Stimulated activated naive CD8-positive, alpha-beta T cell treated with anti-CD3 and anti-CD28 coated beads, Interleukin-15, Interleukin-2, amounts not matched to agents 100 ng/mL and 50 ng/mL, for 24 hours (primary cell): ENCODE data around the gene CCDC51.
"Not testable (repeated sequence)": the region's sequence is repeated elsewhere in the genome, so short reads cannot be mapped to it uniquely, and the experiment has no call there.

Experiments
- H3K27ac Mint-ChIP-seq: one replicate; pipeline ENCODE4 v1.8.0; 2021; ENCODE audit warnings: mild to moderate bottlenecking, mixed read lengths
- H3K27me3 Mint-ChIP-seq: one replicate; pipeline ENCODE4 v1.8.0; 2021; ENCODE audit warnings: mixed read lengths
- H3K36me3 Mint-ChIP-seq: one replicate; pipeline ENCODE4 v1.8.0; 2021; ENCODE audit warnings: low read depth, mixed read lengths
- H3K4me1 Mint-ChIP-seq: one replicate; pipeline ENCODE4 v1.8.0; 2021; ENCODE audit warnings: low read depth, mixed read lengths
- H3K4me3 Mint-ChIP-seq: one replicate; pipeline ENCODE4 v1.8.0; 2021; ENCODE audit warnings: mild to moderate bottlenecking, mixed read lengths
- H3K9me3 Mint-ChIP-seq: one replicate; pipeline ENCODE4 v1.8.0; 2021; ENCODE audit warnings: mixed read lengths

CCDC51 gene

DNA sequence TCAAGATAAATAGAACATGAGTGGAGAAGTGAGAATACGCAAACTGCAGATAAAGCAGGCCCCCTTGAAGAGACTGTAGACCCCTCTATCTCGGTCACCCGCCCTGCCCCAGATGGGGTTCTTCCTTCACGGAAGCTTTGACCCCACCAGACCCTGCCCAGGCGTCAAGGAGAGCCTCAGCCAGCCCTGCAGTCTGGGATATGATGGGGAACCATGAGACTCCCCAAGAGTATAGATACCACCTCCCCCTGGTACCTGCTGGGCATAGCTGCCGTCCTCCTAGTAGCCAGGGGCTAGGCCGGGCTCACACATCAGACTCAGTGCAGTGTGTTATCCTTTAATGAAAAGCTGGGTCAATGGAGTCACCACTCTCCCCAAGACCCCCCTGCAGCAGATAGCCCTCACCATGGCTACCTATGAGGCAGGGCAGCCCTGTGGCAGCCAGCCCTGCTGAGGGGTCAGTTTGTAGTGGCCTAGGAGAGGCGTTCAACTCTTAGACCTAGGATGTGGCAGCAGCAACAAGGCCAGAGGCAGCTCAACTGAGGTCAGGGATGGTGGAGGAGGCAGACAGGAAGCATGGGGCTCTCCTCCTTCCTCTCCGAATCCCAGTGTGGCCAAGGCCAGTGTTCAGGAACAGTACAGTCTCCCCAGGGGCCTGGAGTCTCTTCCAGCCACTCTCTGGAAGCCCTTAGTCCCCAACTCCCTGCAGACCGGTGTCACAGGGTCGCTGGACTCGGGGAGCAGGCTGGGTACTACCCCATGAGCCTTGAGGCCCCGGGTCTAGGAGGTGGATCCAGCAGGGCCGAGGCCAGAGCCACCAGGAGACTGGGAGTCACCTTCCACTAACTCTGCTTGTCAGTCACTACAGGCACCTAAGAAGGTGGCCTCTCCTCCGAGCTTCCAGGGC, 36.1 kb downstream of the CCDC51 start:
- H3K4me3 Mint-ChIP-seq = no peak overlapping the region
- H3K36me3 Mint-ChIP-seq = no peaks in the 10 kb centered on the region
- no peaks in the 10 kb centered on the region for H3K4me1 Mint-ChIP-seq
- H3K9me3 Mint-ChIP-seq = no peaks in the 10 kb centered on the region
- no peak overlapping the region for H3K27ac Mint-ChIP-seq
- H3K27me3 Mint-ChIP-seq = no peaks in the 10 kb centered on the region

DNA sequence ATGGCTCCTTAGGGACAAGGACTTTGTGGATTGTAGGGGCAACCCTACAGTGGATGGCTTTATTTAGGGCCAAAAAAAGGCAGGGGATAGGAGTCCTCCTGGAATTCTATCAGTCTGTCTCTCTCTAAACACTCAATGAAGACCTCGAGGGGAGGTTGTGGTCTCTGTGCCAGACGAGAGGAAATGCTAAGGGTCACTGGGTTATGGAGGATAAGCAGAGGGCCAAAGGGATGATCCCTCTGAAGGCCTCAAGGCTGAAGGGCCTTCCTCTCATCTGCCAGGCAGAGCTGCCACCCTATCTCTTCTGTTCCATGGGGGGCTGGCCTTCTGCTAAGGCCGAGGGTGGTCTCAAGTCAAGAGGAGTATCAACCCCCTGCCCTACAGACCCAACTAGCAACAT, 37.0 kb downstream of the CCDC51 start:
- H3K36me3 Mint-ChIP-seq = no peaks in the 10 kb centered on the region
- H3K4me3 Mint-ChIP-seq = no peak overlapping the region
- no peaks in the 10 kb centered on the region for H3K9me3 Mint-ChIP-seq

DNA sequence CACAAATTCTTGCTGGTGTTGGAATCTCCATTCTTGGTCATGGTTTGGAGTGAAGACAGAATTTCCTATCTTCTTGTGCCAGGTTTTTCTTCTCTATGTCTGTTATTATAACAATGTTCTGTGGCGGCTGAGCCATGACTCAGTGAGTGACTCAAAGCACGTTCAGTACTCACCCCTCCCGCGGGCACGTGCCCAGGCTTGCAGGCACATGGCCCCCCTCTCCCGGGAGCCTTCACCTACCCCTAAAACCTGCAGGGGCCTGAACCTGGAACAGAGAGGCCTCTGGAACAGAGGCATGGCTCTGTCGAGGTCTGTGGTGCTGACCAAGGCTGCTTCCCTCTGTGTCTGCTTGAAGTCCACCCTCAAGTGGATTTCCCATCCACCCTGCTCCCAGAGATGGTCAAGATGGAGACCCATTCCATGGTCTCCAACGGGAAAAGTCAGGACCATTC, 37.6 kb downstream of the CCDC51 start:
- Mint-ChIP-seq H3K4me3 (no peak overlapping the region), H3K4me1 (no peaks in the 10 kb centered on the region), H3K27me3 (no peaks in the 10 kb centered on the region), H3K27ac (no peak overlapping the region), H3K36me3 (no peaks in the 10 kb centered on the region), H3K9me3 (no peaks in the 10 kb centered on the region)

More for the DNA sequence above, 37.0 kb downstream of the CCDC51 start:
- Mint-ChIP-seq H3K4me1 (no peaks in the 10 kb centered on the region), H3K27me3 (no peaks in the 10 kb centered on the region), H3K27ac (no peak overlapping the region)

DNA sequence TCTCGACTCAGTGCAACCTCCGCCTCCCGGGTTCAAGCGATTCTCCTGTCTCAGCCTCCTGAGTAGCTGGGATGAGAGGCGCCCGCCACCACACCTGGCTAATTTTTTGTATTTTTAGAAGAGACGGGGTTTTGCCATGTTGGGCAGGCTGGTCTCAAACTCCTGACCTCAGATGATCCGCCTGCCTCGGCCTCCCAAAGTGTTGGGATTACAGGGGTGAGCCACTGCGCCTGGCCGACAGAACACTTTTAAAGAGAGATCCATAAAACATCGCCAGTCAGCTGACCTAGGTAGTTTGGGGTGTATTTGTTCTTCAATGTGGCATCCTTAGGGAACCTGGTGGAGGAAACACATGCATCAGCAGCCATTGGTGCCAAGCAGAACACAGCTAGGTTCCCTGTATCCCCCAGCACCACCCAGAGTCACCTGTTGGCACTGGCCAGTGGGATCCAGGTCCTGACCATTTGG, 38.5 kb downstream of the CCDC51 start:
- H3K27ac Mint-ChIP-seq, H3K36me3 Mint-ChIP-seq, H3K4me1 Mint-ChIP-seq, H3K4me3 Mint-ChIP-seq, H3K27me3 Mint-ChIP-seq, H3K9me3 Mint-ChIP-seq: not testable (repeated sequence)

DNA sequence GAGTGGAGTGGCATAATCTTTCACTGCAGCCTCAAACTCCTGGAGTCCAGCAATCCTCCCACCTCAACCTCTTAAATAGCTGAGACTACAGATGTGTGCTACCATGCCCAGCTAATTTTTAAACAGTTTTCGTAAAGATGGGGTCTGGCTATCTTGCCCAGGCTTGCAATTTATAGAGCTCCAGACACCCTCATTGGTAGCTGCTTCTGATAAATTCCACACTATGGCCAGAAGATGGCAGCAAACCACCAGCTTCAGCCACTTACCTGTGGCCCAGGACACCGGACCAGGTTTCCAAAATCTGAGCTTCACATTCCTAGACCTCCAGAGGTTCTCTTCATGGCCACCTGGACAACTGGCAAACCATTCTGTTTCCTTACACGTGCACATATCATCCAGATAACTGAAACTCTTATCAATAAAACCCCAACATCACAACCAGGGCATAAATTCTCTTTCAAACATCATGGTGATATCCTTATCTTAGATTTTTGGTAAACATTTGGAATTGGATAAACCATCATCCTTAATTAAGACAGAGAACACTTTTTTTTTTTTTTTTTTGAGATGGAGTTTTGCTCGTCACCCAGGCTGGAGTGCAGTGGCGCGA, 39.0 kb downstream of the CCDC51 start:
- Mint-ChIP-seq H3K36me3 (no peaks in the 10 kb centered on the region), H3K27me3 (peaks cover under 1% of the 10 kb centered on the region), H3K4me1 (no peaks in the 10 kb centered on the region), H3K27ac (no peak overlapping the region), H3K4me3 (no peak overlapping the region), H3K9me3 (no peaks in the 10 kb centered on the region)

DNA sequence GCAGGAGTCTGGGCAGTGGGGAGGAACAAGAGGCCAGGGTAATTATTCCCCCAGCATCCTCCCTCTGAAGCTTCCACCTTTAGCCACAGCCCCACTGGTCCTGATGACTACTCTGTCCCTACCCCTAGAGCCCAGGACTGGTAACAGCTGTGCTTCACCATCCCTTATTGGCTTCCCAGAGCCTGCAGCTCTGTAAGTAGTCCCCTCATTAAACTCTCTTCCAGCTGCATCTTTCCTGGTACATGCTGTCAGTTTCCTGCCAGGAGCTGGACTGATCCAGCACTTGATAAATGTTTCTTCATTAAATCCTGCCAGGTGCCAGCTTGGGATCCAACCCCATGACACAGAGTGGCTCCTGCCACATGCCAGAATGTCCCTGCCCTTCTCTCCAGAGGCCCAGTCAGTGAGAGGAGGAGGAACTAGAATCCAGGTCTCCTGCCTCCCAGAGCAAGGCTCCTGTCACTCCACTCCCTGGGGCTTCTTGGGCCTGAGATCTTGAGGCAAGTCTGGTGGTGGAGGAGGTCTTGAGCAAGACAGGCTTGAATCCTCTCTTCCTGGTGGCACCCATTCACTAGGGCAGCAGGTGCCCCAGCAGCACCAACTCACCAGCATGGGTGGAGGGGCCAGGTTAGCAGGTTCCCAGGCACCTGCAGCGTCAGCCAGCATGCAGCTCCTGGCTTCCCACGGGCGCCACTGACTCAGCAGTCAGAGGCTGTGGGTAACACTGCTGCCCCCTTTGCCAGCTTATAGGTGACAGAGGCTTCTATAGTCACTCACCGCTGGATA, 40.3 kb downstream of the CCDC51 start:
- Mint-ChIP-seq H3K4me3 (no peak overlapping the region), H3K9me3 (no peaks in the 10 kb centered on the region), H3K27ac (no peak overlapping the region), H3K36me3 (no peaks in the 10 kb centered on the region), H3K27me3 (peaks cover 3% of the 10 kb centered on the region), H3K4me1 (no peaks in the 10 kb centered on the region)

DNA sequence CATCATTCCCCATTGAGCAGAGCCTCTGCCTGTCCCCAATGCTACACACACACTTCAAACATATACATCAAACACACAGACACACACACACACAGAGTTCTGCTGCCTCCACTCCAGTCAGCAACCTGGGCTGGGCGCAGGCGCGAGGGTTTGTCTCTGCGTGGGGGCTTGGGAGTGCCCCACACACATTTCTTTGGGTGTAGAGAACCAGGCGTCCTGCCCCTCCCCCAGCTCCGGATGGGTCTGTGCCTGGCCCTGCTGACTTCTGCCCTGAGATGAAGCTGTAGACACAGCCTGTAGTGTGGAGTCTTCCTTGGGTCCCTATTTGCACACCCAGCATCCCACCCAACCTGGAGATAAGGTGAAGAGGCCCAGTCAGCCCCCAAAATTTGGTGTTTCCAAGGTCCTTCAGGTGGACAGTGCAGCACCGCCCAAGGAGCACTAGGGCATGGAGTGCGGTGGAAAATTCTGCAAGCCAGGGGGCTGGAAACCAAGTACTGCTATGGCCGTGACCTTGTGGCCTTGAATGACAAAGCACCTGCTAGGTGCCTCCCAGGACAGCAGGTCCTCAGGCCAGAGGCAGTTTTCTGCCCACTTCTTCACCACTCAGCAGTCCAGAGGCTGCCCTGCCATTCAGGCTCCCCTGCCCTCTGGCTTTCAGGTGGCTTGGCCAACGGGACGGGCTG, 41.1 kb downstream of the CCDC51 start:
- H3K36me3 Mint-ChIP-seq = no peaks in the 10 kb centered on the region
- peaks cover 3% of the 10 kb centered on the region for H3K27me3 Mint-ChIP-seq
- H3K27ac Mint-ChIP-seq = no peak overlapping the region
- no peaks in the 10 kb centered on the region for H3K4me1 Mint-ChIP-seq
- no peak overlapping the region for H3K4me3 Mint-ChIP-seq
- no peaks in the 10 kb centered on the region for H3K9me3 Mint-ChIP-seq

DNA sequence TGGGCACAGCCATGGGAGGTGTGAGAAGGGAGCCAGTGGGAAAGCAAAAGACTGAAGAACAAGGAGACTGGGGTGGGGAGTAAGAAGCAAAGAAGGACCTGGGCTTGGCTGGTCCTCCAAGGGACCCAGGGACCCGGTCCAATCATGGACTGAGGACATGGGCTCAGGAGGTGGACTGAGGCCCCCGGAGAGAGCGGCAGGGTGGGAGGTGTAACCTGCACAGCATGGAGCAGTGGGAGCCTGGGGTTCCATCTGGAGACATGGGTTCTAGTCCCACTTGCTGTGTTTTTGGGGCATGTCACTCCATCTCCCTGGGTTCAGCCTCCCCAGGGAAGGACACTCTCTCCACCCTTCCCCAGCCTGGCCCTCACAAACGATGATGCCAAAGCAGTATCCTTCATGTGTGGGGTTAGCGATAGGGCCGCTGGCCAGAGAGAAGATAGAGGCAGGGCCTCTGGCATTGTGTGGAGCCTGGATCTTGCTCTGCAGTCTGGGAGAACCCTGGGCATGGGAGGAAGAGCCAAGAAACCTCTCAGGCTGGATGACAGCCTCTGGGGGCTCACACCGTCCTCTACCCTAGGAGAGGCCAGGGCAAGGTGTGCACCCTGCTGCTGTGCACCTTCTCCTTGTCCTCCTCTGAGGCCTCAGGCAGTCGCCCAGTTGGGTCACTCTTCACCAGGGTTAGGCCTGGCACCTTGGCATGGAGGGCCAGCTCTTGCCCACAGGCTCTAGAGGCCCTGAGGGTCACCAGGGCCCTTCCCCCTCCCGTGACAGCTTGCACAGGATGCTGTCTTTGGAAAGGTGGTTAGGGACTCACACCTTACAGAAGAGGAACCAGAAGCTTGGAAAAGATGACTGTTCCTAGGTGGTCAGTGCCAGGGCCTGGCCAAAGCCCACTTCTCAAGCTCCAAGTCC, 41.9 kb downstream of the CCDC51 start:
- no peaks in the 10 kb centered on the region for H3K36me3 Mint-ChIP-seq
- H3K4me3 Mint-ChIP-seq = no peak overlapping the region
- H3K4me1 Mint-ChIP-seq = no peaks in the 10 kb centered on the region
- H3K27ac Mint-ChIP-seq = no peak overlapping the region
- H3K9me3 Mint-ChIP-seq = no peaks in the 10 kb centered on the region
- H3K27me3 Mint-ChIP-seq = peaks cover 3% of the 10 kb centered on the region

DNA sequence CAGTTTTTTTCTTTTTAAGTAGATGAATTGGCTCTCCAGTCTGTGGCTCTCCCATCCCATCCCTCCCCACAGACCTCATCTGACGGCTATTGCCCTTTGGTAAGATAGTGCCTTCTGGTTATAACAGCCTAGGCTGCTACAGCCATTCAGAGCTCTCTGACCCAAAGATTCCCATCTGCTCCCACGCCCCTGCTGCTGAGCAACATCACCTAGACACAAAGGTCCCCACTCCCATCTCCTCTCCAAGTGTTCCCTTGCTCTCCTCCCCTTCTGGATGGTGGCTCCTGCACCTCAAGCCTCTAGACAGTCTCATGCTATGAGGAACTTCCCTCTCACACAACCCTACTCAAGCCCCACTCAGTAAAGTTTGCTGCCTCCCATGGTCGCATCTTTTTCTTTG, 44.2 kb downstream of the CCDC51 start:
- no peaks in the 10 kb centered on the region for H3K9me3 Mint-ChIP-seq
- H3K36me3 Mint-ChIP-seq = no peaks in the 10 kb centered on the region
- no peaks in the 10 kb centered on the region for H3K4me1 Mint-ChIP-seq
- H3K4me3 Mint-ChIP-seq = no peak overlapping the region
- peaks cover 14% of the 10 kb centered on the region for H3K27me3 Mint-ChIP-seq
- no peak overlapping the region for H3K27ac Mint-ChIP-seq

DNA sequence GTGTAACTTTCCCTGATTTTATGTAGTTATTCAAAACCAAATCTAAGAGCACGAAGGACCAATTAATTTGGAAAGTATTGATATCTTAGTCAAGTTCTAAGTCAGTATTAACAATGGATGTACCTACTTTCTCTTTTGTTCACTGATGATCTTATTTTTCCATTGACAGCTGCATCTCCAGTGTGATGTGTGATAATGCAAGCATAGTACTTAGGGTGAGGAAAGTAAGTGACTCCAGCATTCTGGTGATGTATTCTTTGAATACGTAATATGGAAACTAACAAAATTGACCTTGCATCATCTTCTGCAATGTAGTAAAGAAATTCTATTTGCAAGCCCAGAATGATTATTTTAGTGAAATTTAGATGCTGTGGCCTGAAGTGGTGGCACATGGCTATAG, 45.5 kb downstream of the CCDC51 start:
- peak overlapping the region; percentile 77 for H3K27ac Mint-ChIP-seq
- H3K4me3 Mint-ChIP-seq = no peak overlapping the region
- H3K36me3 Mint-ChIP-seq = no peaks in the 10 kb centered on the region
- no peaks in the 10 kb centered on the region for H3K9me3 Mint-ChIP-seq
- H3K4me1 Mint-ChIP-seq = no peaks in the 10 kb centered on the region
- H3K27me3 Mint-ChIP-seq = peaks cover 18% of the 10 kb centered on the region

DNA sequence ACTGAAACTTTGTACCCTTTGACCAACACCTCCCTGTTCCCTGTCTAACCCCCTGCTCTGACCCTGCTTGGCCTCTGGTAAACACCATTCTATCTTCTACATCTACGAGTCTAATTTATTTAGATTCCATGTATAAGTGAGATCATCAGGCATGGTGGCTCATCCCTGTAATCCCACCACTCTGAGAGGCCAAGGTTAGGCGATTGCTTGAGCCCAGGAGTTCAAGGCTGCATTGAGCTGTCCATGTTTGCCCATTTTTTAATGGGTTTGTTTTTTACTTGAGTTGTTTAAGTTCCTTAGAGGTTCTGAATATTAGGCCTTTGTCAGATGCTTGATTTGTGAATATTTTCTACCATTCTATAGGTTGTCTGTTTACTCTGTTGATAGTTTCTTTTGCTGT, 51.0 kb downstream of the CCDC51 start:
- Mint-ChIP-seq H3K4me1 (no peaks in the 10 kb centered on the region), H3K27me3 (peaks cover 28% of the 10 kb centered on the region), H3K9me3 (no peaks in the 10 kb centered on the region), H3K27ac (no peak overlapping the region), H3K4me3 (no peak overlapping the region), H3K36me3 (no peaks in the 10 kb centered on the region)

DNA sequence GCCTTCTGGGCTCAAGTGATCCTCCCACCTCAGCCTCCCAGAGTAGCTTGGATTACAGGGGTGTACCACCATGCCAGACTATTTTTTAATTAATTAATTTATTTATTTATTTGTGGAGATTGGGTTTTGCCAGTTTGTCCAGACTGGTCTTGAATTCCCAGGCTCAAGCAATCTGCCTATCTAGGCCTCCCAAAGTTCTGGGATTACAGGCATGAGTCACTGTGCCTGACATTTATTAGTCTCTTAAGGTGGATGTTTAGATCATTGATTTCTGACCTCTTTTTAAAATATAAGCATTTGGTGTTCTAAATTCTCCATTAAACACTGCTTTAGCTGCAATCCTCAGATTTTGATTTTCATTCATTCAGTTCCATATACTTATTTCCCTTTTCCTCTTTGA, 52.3 kb downstream of the CCDC51 start:
- Mint-ChIP-seq H3K27ac (no peak overlapping the region), H3K4me3 (no peak overlapping the region), H3K27me3 (peaks cover 32% of the 10 kb centered on the region), H3K36me3 (no peaks in the 10 kb centered on the region), H3K9me3 (no peaks in the 10 kb centered on the region), H3K4me1 (no peaks in the 10 kb centered on the region)
